Activated CD4-positive, CD25-positive, alpha-beta regulatory T cell treated with anti-CD3 and anti-CD28 coated beads, Interleukin-2, amount 50 U/mL, for 24 hours (primary cell): ENCODE data around the gene SDCCAG8.

Source experiments
- ATAC-seq, 2 donors: fragments of 150-1000 bp; cut with Tn5 transposase; one replicate each; pipeline ENCODE4 v1.10.0; 2021; ENCODE audit warnings: mild to moderate bottlenecking in 1 of 2, moderate library complexity in 1 of 2

The SDCCAG8 gene

GRCh38 chr1:243254233-243254926 is 1.5 kb upstream of the SDCCAG8 start:
- no peak for ATAC-seq

GRCh38 chr1:243254927-243255790 is 682 bp upstream of the SDCCAG8 start, which contains the start of gene CEP170:
Gene CEP170, minus strand, starts transcription at chr1:243255281. Its CDS starts 30,001 bp downstream, at chr1:243225280.
- peak; percentile 68 to 72 for ATAC-seq

GRCh38 chr1:243256590-243256989 is 749 bp downstream of the SDCCAG8 start:
- no peak for ATAC-seq

- no peak for ATAC-seq
These were observed 1.3 kb downstream of the SDCCAG8 start for GRCh38 chr1:243257189-243257588.

GRCh38 chr1:243258731-243259130 is 2.9 kb downstream of the SDCCAG8 start:
- no peak for ATAC-seq

- no peak for ATAC-seq
These were observed 4.5 kb downstream of the SDCCAG8 start for GRCh38 chr1:243260221-243260880.

- ATAC-seq: no peak
These were observed 5.5 kb downstream of the SDCCAG8 start for GRCh38 chr1:243261390-243261789.

- ATAC-seq: no peak
These were observed 8.9 kb downstream of the SDCCAG8 start for GRCh38 chr1:243264717-243265116.

- no peak for ATAC-seq
These were observed 10.4 kb downstream of the SDCCAG8 start for GRCh38 chr1:243266231-243266630.

- ATAC-seq: no peak
These were observed 11.6 kb downstream of the SDCCAG8 start for GRCh38 chr1:243267471-243267880.

GRCh38 chr1:243267914-243268653 is 12.2 kb downstream of the SDCCAG8 start:
- no peak for ATAC-seq

- no peak for ATAC-seq
These were observed 13.1 kb downstream of the SDCCAG8 start for GRCh38 chr1:243268751-243269460.

- ATAC-seq: no peak
These were observed 13.6 kb downstream of the SDCCAG8 start for GRCh38 chr1:243269461-243269801.

GRCh38 chr1:243270097-243270864 is 14.4 kb downstream of the SDCCAG8 start:
- ATAC-seq: no peak

- no peak for ATAC-seq
These were observed 16.2 kb downstream of the SDCCAG8 start for GRCh38 chr1:243271996-243272395.

- no peak for ATAC-seq
These were observed 16.6 kb downstream of the SDCCAG8 start for GRCh38 chr1:243272401-243272800.

- no peak for ATAC-seq
These were observed 17.7 kb downstream of the SDCCAG8 start for GRCh38 chr1:243273506-243273905.

- no peak for ATAC-seq
These were observed 18.1 kb downstream of the SDCCAG8 start for GRCh38 chr1:243273945-243274344.

- no peak for ATAC-seq
These were observed 19.5 kb downstream of the SDCCAG8 start for GRCh38 chr1:243275316-243275715.

- peak; percentile 38 to 43 for ATAC-seq
These were observed 24.8 kb downstream of the SDCCAG8 start for GRCh38 chr1:243280571-243281129.

- ATAC-seq: no peak
These were observed 25.8 kb downstream of the SDCCAG8 start for GRCh38 chr1:243281672-243282071.
